PC-3 (cell line): ENCODE results near the gene PTPRR.

Experiments
- EZH2phosphoT487 ChIP-seq: fragments of 300-600 bp; sonication (generic); IDR thresholded peaks from 2 replicates; pipeline ENCODE4 v1.6.1; 2018; ENCODE audit warnings: mild to moderate bottlenecking, antibody characterized with exemption, low read length, borderline replicate concordance
- TF ChIP-seq, protein P1 (sequence below): fragments of 300-600 bp; sonication (generic); conservative IDR thresholded peaks from 2 replicates; pipeline ENCODE4 v1.5.1; 2017; ENCODE audit warnings: antibody characterized with exemption, low read depth, mild to moderate bottlenecking, low read length

DNA sequence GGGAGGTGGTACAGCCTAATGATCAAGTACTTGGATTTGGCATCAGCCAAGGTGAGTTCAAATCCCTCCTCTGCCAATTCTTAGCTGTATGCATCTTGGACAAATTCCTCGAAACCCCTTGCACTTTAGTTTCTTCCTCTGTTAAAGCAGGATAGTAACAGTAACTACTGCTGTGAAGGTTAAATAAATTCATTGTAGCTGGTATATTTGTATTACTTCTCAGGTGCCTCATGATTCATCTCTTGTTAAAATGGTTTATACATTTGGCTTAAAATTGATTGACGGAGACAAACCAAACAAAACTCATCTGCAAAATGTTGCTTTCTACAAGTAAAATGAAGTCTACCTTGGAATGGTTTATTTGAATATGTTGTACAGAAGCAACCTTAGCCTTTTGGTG is 281.0 kb downstream of the PTPRR start:
- TF ChIP-seq, protein P1, sequence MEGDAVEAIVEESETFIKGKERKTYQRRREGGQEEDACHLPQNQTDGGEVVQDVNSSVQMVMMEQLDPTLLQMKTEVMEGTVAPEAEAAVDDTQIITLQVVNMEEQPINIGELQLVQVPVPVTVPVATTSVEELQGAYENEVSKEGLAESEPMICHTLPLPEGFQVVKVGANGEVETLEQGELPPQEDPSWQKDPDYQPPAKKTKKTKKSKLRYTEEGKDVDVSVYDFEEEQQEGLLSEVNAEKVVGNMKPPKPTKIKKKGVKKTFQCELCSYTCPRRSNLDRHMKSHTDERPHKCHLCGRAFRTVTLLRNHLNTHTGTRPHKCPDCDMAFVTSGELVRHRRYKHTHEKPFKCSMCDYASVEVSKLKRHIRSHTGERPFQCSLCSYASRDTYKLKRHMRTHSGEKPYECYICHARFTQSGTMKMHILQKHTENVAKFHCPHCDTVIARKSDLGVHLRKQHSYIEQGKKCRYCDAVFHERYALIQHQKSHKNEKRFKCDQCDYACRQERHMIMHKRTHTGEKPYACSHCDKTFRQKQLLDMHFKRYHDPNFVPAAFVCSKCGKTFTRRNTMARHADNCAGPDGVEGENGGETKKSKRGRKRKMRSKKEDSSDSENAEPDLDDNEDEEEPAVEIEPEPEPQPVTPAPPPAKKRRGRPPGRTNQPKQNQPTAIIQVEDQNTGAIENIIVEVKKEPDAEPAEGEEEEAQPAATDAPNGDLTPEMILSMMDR: no peak
- no peak for TF ChIP-seq EZH2phosphoT487
